ENCODE data around the gene ADAP1. TPM values are rescaled to one million over a fixed set of nuclear protein-coding genes. Genes with fewer than 3 reads are reported as not detected.
"Not testable (repeated sequence)": the region's sequence is repeated elsewhere in the genome, so short reads cannot be mapped to it uniquely, and the experiment has no call there.

The ADAP1 gene
- 1.0 and 1.4 TPM in 2 replicates for polyA plus RNA-seq (2013)

GRCh38 chr7:954330-955238 lies at the start of gene ADAP1:
Gene ADAP1 (minus strand): TSS chr7:954680. CDS start chr7:954477, 203 bp downstream.
- Histone ChIP-seq H4K91ac (ENCODE audit: low read depth, low read length) (no peak within 1 kb of the TSS), H3K9me3 (ENCODE audit: insufficient read depth, low read depth, low read length) (peaks cover 4% of the 10 kb centered on the region)
- WGBS (ENCODE audit: extremely low coverage, insufficient coverage, insufficient read length): no CpG with 5 or more reads among the region's 115 CpGs

GRCh38 chr7:1002445-1002844 lies 48.0 kb upstream of the ADAP1 start:
- not testable (repeated sequence) for H3K4me1 ChIP-seq (ENCODE audit: control insufficient read depth in 1 of 2, insufficient read depth in 2 of 2, low read length in 2 of 2); DNase-seq; H3K4ac ChIP-seq (ENCODE audit: low read depth, low read length); H3K9ac ChIP-seq (ENCODE audit: low read length); H4K12ac ChIP-seq (ENCODE audit: low read depth, low read length); H3K14ac ChIP-seq (ENCODE audit: low read length); H3K9me3 ChIP-seq (ENCODE audit: insufficient read depth, low read depth, low read length); H2AK5ac ChIP-seq (ENCODE audit: low read length); H3K27me3 ChIP-seq (ENCODE audit: insufficient read depth, low read length); H3K79me1 ChIP-seq (ENCODE audit: low read length); H3K4me3 ChIP-seq (ENCODE audit: low read depth, low read length); H2BK5ac ChIP-seq (ENCODE audit: low read depth, low read length, poor library complexity); H4K8ac ChIP-seq (ENCODE audit: low read depth, low read length); H3K18ac ChIP-seq (ENCODE audit: low read length); H2BK12ac ChIP-seq (ENCODE audit: low read length); H3K27ac ChIP-seq (ENCODE audit: low read depth, low read length); H3K4me2 ChIP-seq (ENCODE audit: low read length); H4K91ac ChIP-seq (ENCODE audit: low read depth, low read length); H2BK120ac ChIP-seq (ENCODE audit: insufficient read depth, low read length, poor library complexity); H3K79me2 ChIP-seq (ENCODE audit: control insufficient read depth, insufficient read depth, low read length, poor library complexity); H2AFZ ChIP-seq (ENCODE audit: insufficient read depth, low read length, poor library complexity); H3K23ac ChIP-seq (ENCODE audit: low read length)
- H3K36me3 ChIP-seq (ENCODE audit: control insufficient read depth in 1 of 2, insufficient read depth in 2 of 2, low read length in 2 of 2): peaks cover 9 to 13% of the 10 kb centered on the region in 2 experiments
- no CpG with 5 or more reads among the region's 7 CpGs for WGBS (ENCODE audit: extremely low coverage, insufficient coverage, insufficient read length)

More at GRCh38 chr7:954330-955238, at the start of gene ADAP1:
- H4K12ac ChIP-seq (ENCODE audit: low read depth, low read length): peak within 1 kb of the TSS; percentile 58
- no peak within 1 kb of the TSS for H3K27ac ChIP-seq (ENCODE audit: low read depth, low read length)
- no peak within 1 kb of the TSS for H4K8ac ChIP-seq (ENCODE audit: low read depth, low read length)
- H3K9ac ChIP-seq (ENCODE audit: low read length): no peak within 1 kb of the TSS
- no peak within 1 kb of the TSS for H3K4ac ChIP-seq (ENCODE audit: low read depth, low read length)
- DNase-seq: peak; percentile 34 to 63
- H2BK5ac ChIP-seq (ENCODE audit: low read depth, low read length, poor library complexity): no peak within 1 kb of the TSS
- no peak within 1 kb of the TSS for H3K18ac ChIP-seq (ENCODE audit: low read length)
- no peaks in the 10 kb centered on the region for H3K79me1 ChIP-seq (ENCODE audit: low read length)
- H3K4me1 ChIP-seq (ENCODE audit: control insufficient read depth in 1 of 2, insufficient read depth in 2 of 2, low read length in 2 of 2): peaks cover 8 to 11% of the 10 kb centered on the region in 2 experiments
- peak within 1 kb of the TSS; percentile 28 for H2AFZ ChIP-seq (ENCODE audit: insufficient read depth, low read length, poor library complexity)
- H3K4me2 ChIP-seq (ENCODE audit: low read length): peak within 1 kb of the TSS; percentile 77
- H3K79me2 ChIP-seq (ENCODE audit: control insufficient read depth, insufficient read depth, low read length, poor library complexity): no peaks in the 10 kb centered on the region
- peaks cover 11% of the 10 kb centered on the region for H3K27me3 ChIP-seq (ENCODE audit: insufficient read depth, low read length)
- H2BK120ac ChIP-seq (ENCODE audit: insufficient read depth, low read length, poor library complexity): no peak within 1 kb of the TSS
- H2AK5ac ChIP-seq (ENCODE audit: low read length): no peak within 1 kb of the TSS
- no peak within 1 kb of the TSS for H3K4me3 ChIP-seq (ENCODE audit: low read depth, low read length)
- no peak within 1 kb of the TSS for H3K23ac ChIP-seq (ENCODE audit: low read length)
- no peak within 1 kb of the TSS for H2BK12ac ChIP-seq (ENCODE audit: low read length)
- no peak within 1 kb of the TSS for H3K14ac ChIP-seq (ENCODE audit: low read length)
- H3K36me3 ChIP-seq (ENCODE audit: control insufficient read depth in 1 of 2, insufficient read depth in 2 of 2, low read length in 2 of 2): no peaks in the 10 kb centered on the region

GRCh38 chr7:1002026-1002425 lies 47.5 kb upstream of the ADAP1 start:
- not testable (repeated sequence) for H3K9me3 ChIP-seq (ENCODE audit: insufficient read depth, low read depth, low read length); H2BK5ac ChIP-seq (ENCODE audit: low read depth, low read length, poor library complexity)

GRCh38 chr7:1001069-1001770 lies 46.7 kb upstream of the ADAP1 start:
- not testable (repeated sequence) for H2BK120ac ChIP-seq (ENCODE audit: insufficient read depth, low read length, poor library complexity); H3K4me2 ChIP-seq (ENCODE audit: low read length); H4K8ac ChIP-seq (ENCODE audit: low read depth, low read length); H3K27ac ChIP-seq (ENCODE audit: low read depth, low read length); H3K79me2 ChIP-seq (ENCODE audit: control insufficient read depth, insufficient read depth, low read length, poor library complexity); H3K9me3 ChIP-seq (ENCODE audit: insufficient read depth, low read depth, low read length); H3K27me3 ChIP-seq (ENCODE audit: insufficient read depth, low read length); H4K12ac ChIP-seq (ENCODE audit: low read depth, low read length); H2BK12ac ChIP-seq (ENCODE audit: low read length); H3K14ac ChIP-seq (ENCODE audit: low read length); H3K9ac ChIP-seq (ENCODE audit: low read length); H2AK5ac ChIP-seq (ENCODE audit: low read length); H2BK5ac ChIP-seq (ENCODE audit: low read depth, low read length, poor library complexity); H3K4ac ChIP-seq (ENCODE audit: low read depth, low read length); H2AFZ ChIP-seq (ENCODE audit: insufficient read depth, low read length, poor library complexity); H3K79me1 ChIP-seq (ENCODE audit: low read length); H3K4me1 ChIP-seq (ENCODE audit: control insufficient read depth in 1 of 2, insufficient read depth in 2 of 2, low read length in 2 of 2); H3K4me3 ChIP-seq (ENCODE audit: low read depth, low read length); H3K23ac ChIP-seq (ENCODE audit: low read length); H3K18ac ChIP-seq (ENCODE audit: low read length)
- H3K36me3 ChIP-seq (ENCODE audit: control insufficient read depth in 1 of 2, insufficient read depth in 2 of 2, low read length in 2 of 2): peaks cover 3 to 13% of the 10 kb centered on the region in 2 experiments
- WGBS (ENCODE audit: extremely low coverage, insufficient coverage, insufficient read length): no CpG with 5 or more reads among the region's 14 CpGs
- DNase-seq: peak; percentile 75 to 81
- peak overlapping the region; percentile 53 for H4K91ac ChIP-seq (ENCODE audit: low read depth, low read length)

More at GRCh38 chr7:1002026-1002425, 47.5 kb upstream of the ADAP1 start:
- H2BK120ac ChIP-seq (ENCODE audit: insufficient read depth, low read length, poor library complexity); H3K4me1 ChIP-seq (ENCODE audit: control insufficient read depth in 1 of 2, insufficient read depth in 2 of 2, low read length in 2 of 2); H3K14ac ChIP-seq (ENCODE audit: low read length); H4K12ac ChIP-seq (ENCODE audit: low read depth, low read length); H4K91ac ChIP-seq (ENCODE audit: low read depth, low read length); H3K79me1 ChIP-seq (ENCODE audit: low read length); H4K8ac ChIP-seq (ENCODE audit: low read depth, low read length); H3K79me2 ChIP-seq (ENCODE audit: control insufficient read depth, insufficient read depth, low read length, poor library complexity); H2AK5ac ChIP-seq (ENCODE audit: low read length); H3K18ac ChIP-seq (ENCODE audit: low read length); H3K4me2 ChIP-seq (ENCODE audit: low read length); H3K4me3 ChIP-seq (ENCODE audit: low read depth, low read length); H2AFZ ChIP-seq (ENCODE audit: insufficient read depth, low read length, poor library complexity); H3K27me3 ChIP-seq (ENCODE audit: insufficient read depth, low read length); H3K4ac ChIP-seq (ENCODE audit: low read depth, low read length); H3K27ac ChIP-seq (ENCODE audit: low read depth, low read length); H3K9ac ChIP-seq (ENCODE audit: low read length); H2BK12ac ChIP-seq (ENCODE audit: low read length); H3K23ac ChIP-seq (ENCODE audit: low read length); DNase-seq: not testable (repeated sequence)
- H3K36me3 ChIP-seq (ENCODE audit: control insufficient read depth in 1 of 2, insufficient read depth in 2 of 2, low read length in 2 of 2): peaks cover 5 to 10% of the 10 kb centered on the region in 2 experiments
- no CpG with 5 or more reads among the region's 4 CpGs for WGBS (ENCODE audit: extremely low coverage, insufficient coverage, insufficient read length)
